ENCODE results near the gene GINS1.
A peak's percentile ranks its signal among the peaks of the same experiment; 100 is the strongest.

The GINS1 gene

DNA sequence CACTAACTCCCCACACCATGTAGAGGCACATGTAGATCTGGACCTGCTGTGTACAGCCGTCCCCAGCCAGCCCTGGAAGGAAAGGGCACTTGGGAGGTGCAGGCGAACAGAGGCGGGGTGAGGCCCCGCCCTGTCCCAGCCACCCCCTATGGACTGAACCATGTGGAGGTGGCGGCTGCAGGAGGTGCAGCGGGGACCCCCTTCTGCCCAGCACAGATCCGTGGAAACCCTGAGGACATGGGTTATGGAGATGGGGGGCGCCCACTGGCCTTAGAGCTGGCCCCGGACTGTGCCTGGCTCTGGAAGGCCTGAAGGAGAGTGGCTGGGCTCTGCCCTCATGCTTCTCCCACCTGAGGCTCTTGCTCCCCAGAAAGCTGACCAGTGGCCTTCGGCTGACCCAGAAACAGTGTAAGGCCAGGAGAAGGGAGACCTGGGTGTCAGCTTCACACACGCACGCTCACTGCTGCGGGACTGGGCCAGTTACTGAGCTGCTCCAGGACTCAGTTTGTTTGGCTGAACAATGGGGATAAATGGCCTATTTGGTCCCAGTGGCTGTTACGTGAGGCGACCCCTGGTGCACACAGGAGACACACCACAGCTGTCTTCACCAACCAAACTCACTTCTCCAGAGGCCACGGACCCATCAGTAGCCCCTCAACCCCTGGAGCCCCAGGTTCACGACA is 87.2 kb downstream of the GINS1 start:
- DNase-seq (ENCODE audit: low read depth) = no peak

DNA sequence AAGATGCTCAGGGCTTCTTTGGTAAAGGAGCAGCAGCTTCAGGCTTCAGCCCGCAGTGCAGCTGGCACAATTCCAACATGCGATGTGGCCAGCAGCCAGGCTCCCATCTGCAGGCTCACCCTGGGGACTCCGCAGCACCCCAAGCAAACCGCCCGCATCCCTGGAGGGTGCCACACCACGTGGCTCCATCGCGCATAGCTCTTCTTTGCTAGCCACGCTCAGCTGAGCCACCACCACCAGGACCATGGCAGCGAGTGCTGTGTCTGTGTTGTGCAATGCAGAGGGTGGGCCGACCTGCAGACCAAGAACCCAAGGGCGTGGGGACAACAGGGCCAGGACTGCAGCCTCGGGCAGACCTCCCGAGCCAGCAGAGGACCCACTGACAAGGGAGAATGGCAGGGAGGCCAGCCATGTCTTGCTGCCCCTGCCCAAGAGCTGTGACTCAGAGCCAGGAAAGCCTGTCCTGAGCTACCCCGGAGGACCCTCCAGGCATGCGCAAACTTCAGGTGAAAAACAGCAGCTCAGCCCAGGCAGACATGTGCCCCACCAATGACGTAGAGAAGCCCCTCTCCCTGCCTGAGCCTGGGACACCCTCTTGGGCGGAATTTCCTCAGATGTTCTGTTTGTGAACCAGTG is 87.8 kb downstream of the GINS1 start:
- no peak for DNase-seq (ENCODE audit: low read depth)

DNA sequence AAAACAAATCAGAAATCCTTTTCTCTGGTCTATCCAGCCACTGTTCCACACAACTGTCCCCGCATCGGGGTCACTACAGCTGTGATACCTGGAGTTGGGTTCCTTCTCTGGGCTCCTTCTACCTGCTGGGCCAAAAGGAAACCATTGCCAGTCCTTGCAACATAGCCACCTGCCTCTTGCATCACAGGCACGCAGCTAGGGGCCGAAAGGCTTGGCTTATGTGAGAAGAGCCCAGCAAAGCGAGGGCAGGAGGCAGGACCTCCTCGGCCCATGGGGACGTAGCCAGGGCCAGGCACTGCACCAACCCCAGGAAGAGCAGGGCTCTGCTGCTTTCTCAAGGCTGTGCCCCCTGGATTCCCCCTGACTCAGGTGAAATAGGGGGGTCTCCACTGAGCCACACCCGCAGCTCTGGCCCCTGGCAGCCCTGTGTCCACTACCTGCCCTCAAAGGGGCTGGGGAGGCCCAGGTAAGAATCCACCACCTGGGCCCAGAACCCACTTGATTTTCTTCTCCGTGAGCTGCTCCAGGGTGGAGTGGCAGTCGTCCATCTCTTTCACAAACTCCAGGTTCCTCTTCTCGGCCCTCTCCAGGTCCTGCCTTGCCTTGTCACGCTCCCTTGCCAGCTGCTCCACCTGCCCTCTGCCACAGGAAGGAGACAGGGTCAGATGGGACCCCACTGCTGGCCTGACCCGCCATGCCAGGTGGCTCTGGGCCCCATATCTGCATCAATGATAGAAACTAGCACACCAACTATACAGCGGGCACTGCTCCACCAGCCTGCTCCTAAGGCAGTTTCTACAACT is 88.9 kb downstream of the GINS1 start:
- no peak for DNase-seq (ENCODE audit: low read depth)

DNA sequence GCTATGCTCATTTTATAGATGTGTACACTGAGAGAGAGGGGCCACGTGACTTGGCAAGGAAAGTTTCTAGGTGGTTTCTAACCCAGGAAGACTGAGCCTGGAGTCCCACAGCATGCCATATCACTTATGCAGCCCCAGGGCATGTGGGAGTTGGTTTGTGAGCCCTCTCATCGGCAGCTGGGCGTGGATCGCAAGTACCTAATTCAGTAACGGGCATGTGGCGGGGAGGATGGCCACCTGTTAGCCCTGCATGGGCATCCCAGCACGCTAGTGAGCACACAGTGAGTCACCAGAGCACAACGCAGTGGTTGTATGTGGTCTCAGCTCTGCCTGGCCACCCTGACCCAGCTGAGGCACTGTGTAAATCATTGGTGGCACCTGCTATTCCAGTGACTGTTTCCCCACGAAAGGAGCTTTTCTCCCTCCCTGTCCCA is 89.5 kb downstream of the GINS1 start:
- peak; percentile 53 for DNase-seq (ENCODE audit: low read depth)

DNA sequence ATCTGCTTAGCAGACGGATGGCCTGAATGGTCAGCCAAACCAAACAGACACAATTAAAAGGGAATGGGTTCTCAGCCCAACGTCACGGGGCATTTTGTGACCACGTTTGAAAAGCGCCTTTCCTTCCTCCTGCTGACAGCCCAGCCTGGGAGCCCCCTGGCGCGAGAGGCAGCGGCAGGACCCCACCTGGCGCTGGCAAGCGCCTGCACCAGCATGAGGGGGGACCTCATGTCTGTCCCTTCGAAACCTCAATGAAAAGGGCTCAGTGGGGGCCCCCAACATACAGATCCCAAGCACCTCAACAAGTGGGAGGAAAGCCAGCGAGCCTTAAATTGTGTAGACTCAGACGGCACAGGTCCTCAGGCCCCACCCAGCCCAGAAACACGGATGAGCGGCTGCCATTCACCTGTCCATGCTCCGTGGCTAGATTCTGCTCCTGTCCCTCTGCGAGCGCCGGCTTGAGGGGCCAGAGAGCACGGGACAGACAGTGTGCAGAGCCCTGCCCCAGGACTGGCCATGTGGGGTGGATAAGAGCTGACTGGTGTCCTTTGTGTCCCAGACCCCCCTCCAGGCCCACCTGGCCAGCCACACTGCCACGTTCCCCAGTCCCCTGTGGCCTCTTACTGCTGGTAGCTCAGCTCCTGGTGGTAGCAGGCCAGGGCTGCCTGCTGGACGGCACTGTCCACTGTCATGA is 90.3 kb downstream of the GINS1 start:
- no peak for DNase-seq (ENCODE audit: low read depth)
